ENCODE results near the gene FLT1. TPM values are rescaled to one million over a fixed set of nuclear protein-coding genes. Genes with fewer than 3 reads are reported as not detected.

The FLT1 gene
- total RNA-seq, 2 donors from 2014 or later = 12.3 to 44.6 TPM

- H3K36me3 ChIP-seq = no peaks in the 10 kb centered on the region
- DNase-seq (ENCODE audit: low spot score) (no peak), ATAC-seq (ENCODE audit: insufficient number of reproducible peaks, low FRiP score, low read depth) (no peak)
- no peak for TF ChIP-seq CTCF (IDR thresholded peaks at IDR 0.05)
- no peak overlapping the region for H3K27ac ChIP-seq
- no peaks in the 10 kb centered on the region for H3K27me3 ChIP-seq (replicated peaks; ENCODE audit: insufficient read depth)
- peaks cover 7 to 25% of the 10 kb centered on the region in 2 donors for H3K4me1 ChIP-seq (ENCODE audit: control insufficient read depth in 1 of 2, low read depth in 2 of 2)
- H3K9me3 ChIP-seq = no peaks in the 10 kb centered on the region
- H3K4me3 ChIP-seq = no peak overlapping the region
These were observed 33.9 kb upstream of the FLT1 start for GRCh38 chr13:28528848-28529247.

GRCh38 chr13:28528388-28528787 lies 33.5 kb upstream of the FLT1 start:
- Histone ChIP-seq H3K4me1 (ENCODE audit: control insufficient read depth in 1 of 2, low read depth in 2 of 2) (peaks cover 7 to 25% of the 10 kb centered on the region in 2 donors), H3K9me3 (no peaks in the 10 kb centered on the region), H3K27ac (no peak overlapping the region), H3K36me3 (no peaks in the 10 kb centered on the region), H3K4me3 (no peak overlapping the region), H3K27me3 (replicated peaks; ENCODE audit: insufficient read depth) (no peaks in the 10 kb centered on the region)
- DNase-seq (ENCODE audit: low spot score) = no peak
- no peak for ATAC-seq (ENCODE audit: insufficient number of reproducible peaks, low FRiP score, low read depth)
- no peak for TF ChIP-seq CTCF (IDR thresholded peaks at IDR 0.05)

GRCh38 chr13:28527629-28528028 lies 32.7 kb upstream of the FLT1 start:
- no peak overlapping the region for H3K4me3 ChIP-seq
- H3K9me3 ChIP-seq = no peaks in the 10 kb centered on the region
- ATAC-seq (ENCODE audit: insufficient number of reproducible peaks, low FRiP score, low read depth) (no peak), DNase-seq (ENCODE audit: low spot score) (no peak)
- TF ChIP-seq CTCF (IDR thresholded peaks at IDR 0.05) = no peak
- H3K27ac ChIP-seq = no peak overlapping the region
- H3K4me1 ChIP-seq (ENCODE audit: control insufficient read depth in 1 of 2, low read depth in 2 of 2) = peaks cover 7 to 20% of the 10 kb centered on the region in 2 donors
- H3K36me3 ChIP-seq = no peaks in the 10 kb centered on the region
- no peaks in the 10 kb centered on the region for H3K27me3 ChIP-seq (replicated peaks; ENCODE audit: insufficient read depth)

GRCh38 chr13:28526876-28527275 lies 31.9 kb upstream of the FLT1 start:
- ATAC-seq (ENCODE audit: insufficient number of reproducible peaks, low FRiP score, low read depth) (no peak), DNase-seq (ENCODE audit: low spot score) (no peak)
- Histone ChIP-seq H3K27ac (no peak overlapping the region), H3K27me3 (replicated peaks; ENCODE audit: insufficient read depth) (no peaks in the 10 kb centered on the region), H3K36me3 (no peaks in the 10 kb centered on the region), H3K9me3 (no peaks in the 10 kb centered on the region), H3K4me1 (ENCODE audit: control insufficient read depth in 1 of 2, low read depth in 2 of 2) (peaks cover 6 to 14% of the 10 kb centered on the region in 2 donors), H3K4me3 (no peak overlapping the region)
- TF ChIP-seq CTCF (IDR thresholded peaks at IDR 0.05) = no peak

GRCh38 chr13:28522871-28523270 lies 27.9 kb upstream of the FLT1 start:
- no peak overlapping the region for H3K4me3 ChIP-seq
- ATAC-seq (ENCODE audit: insufficient number of reproducible peaks, low FRiP score, low read depth) = no peak

More at GRCh38 chr13:28522871-28523270, 27.9 kb upstream of the FLT1 start:
- Histone ChIP-seq H3K36me3 (no peaks in the 10 kb centered on the region), H3K4me1 (ENCODE audit: control insufficient read depth in 1 of 2, low read depth in 2 of 2) (no peaks in the 10 kb centered on the region), H3K9me3 (no peaks in the 10 kb centered on the region), H3K27ac (no peak overlapping the region), H3K27me3 (replicated peaks; ENCODE audit: insufficient read depth) (no peaks in the 10 kb centered on the region)
- no peak for DNase-seq (ENCODE audit: low spot score)
- no peak for TF ChIP-seq CTCF (IDR thresholded peaks at IDR 0.05)
